H1 (cell line): ENCODE data around the gene ADARB2. TPM values are rescaled to one million over a fixed set of nuclear protein-coding genes. Genes with fewer than 3 reads are reported as not detected.

Source experiments
- CTCF ChIA-PET: fragments of 300-600 bp; sonication (Branson Sonifier 250); formaldehyde crosslinking; loops from one replicate; lab custom pipeline; 2021; ENCODE audit not compliant: partially characterized antibody; lab: Charles Lee
- POLR2A ChIA-PET: fragments of 300-600 bp; sonication (Branson Sonifier 250); formaldehyde crosslinking; loops from one replicate; lab custom pipeline; 2021; ENCODE audit warnings: inconsistent platforms; ENCODE audit not compliant: partially characterized antibody; lab: Charles Lee
- DNase-seq, 2 experiments: peaks; one replicate each; pipeline versions ENCODE4 v3.0.0 to v3.0.0-alpha.2; 2010 to 2022; ENCODE audit warnings: low spot score in 2 of 2, low read depth in 1 of 2, mixed read lengths in 1 of 2
- FAIRE-seq: peaks from 2 replicates; lab custom pipeline; 2011; peaks lifted over from hg19 to GRCh38; lab: Jason Lieb, UNC
- H2AFZ ChIP-seq: 2 replicates; pipeline ENCODE4 v1.8.1; 2012; ENCODE audit warnings: low read length, inconsistent platforms
- H2AK5ac ChIP-seq: 2 replicates; pipeline ENCODE4 v1.6.1; 2013; ENCODE audit warnings: low read depth, low read length
- H2BK120ac ChIP-seq: replicated peaks from 2 replicates; pipeline ENCODE3; 2013; ENCODE audit warnings: low read depth, low read length, inconsistent platforms
- H2BK12ac ChIP-seq: 2 replicates; pipeline ENCODE4 v1.6.1; 2013; ENCODE audit warnings: low read depth, low read length
- H2BK15ac ChIP-seq: 2 replicates; pipeline ENCODE4 v1.6.1; 2013; ENCODE audit warnings: low read length
- H2BK20ac ChIP-seq: 2 replicates; pipeline ENCODE4 v1.6.1; 2013; ENCODE audit warnings: low read length
- H2BK5ac ChIP-seq: 2 replicates; pipeline ENCODE4 v1.6.1; 2013; ENCODE audit warnings: low read depth, low read length
- H3K14ac ChIP-seq: 2 replicates; pipeline ENCODE4 v1.6.1; 2013; ENCODE audit warnings: inconsistent platforms; ENCODE audit not compliant: insufficient read length
- H3K18ac ChIP-seq: 2 replicates; pipeline ENCODE4 v1.6.1; 2013; ENCODE audit warnings: low read length; ENCODE audit errors: extremely low read depth
- H3K23ac ChIP-seq: 2 replicates; pipeline ENCODE4 v1.6.1; 2013; ENCODE audit warnings: inconsistent platforms; ENCODE audit not compliant: insufficient read length
- H3K23me2 ChIP-seq: 2 replicates; pipeline ENCODE4 v1.6.1; 2013; ENCODE audit warnings: low read depth, low read length
- H3K27ac ChIP-seq: 2 replicates; pipeline ENCODE4 v1.6.1; 2011; ENCODE audit warnings: low read depth, low read length, inconsistent platforms
- H3K27me3 ChIP-seq, 4 experiments: replicated peaks in 1 of 4; 1 replicate in 1 of 4; 2 replicates in 3 of 4; pipeline versions ENCODE4 v1.6.1 to v1.8.1; 2011 to 2013; ENCODE audit warnings: low read length in 3 of 4, mild to moderate bottlenecking in 3 of 4, inconsistent platforms in 2 of 4, mixed read lengths in 2 of 4, moderate library complexity in 1 of 4; ENCODE audit not compliant: control insufficient read depth in 3 of 4, insufficient read depth in 3 of 4; ENCODE audit errors: extremely low read depth in 1 of 4
- H3K36me3 ChIP-seq, 4 experiments: 2 replicates each; pipeline versions ENCODE4 v1.6.1 to v1.8.1; 2011 to 2013; ENCODE audit warnings: mild to moderate bottlenecking in 4 of 4, low read length in 3 of 4, moderate library complexity in 2 of 4, control low read depth in 1 of 4, inconsistent platforms in 1 of 4; ENCODE audit not compliant: insufficient read depth in 4 of 4, control insufficient read depth in 2 of 4
- H3K4ac ChIP-seq: replicated peaks from 2 replicates; pipeline ENCODE3; 2013; ENCODE audit warnings: low read length, low read depth, mixed read lengths, inconsistent platforms; ENCODE audit not compliant: insufficient read length
- H3K4me1 ChIP-seq, 4 experiments: replicated peaks in 1 of 4; 1 replicate in 1 of 4; 2 replicates in 3 of 4; pipeline versions ENCODE4 v1.6.1 to v1.8.1; 2011 to 2013; ENCODE audit warnings: low read length in 3 of 4, inconsistent platforms in 2 of 4, mixed read lengths in 1 of 4; ENCODE audit not compliant: insufficient read depth in 4 of 4, control insufficient read depth in 3 of 4
- H3K4me2 ChIP-seq, 2 experiments: 2 replicates each; pipeline versions ENCODE4 v1.6.1 to v1.8.1; 2011 to 2013; ENCODE audit warnings: low read depth in 2 of 2, low read length in 2 of 2, control low read depth in 1 of 2, inconsistent platforms in 1 of 2, mild to moderate bottlenecking in 1 of 2; ENCODE audit not compliant: insufficient read depth in 1 of 2
- H3K4me3 ChIP-seq, 4 experiments: fragments of 200-600, 300-600 bp in 1 of 4; sonication (generic), shearing (Covaris generic), sonication (Bioruptor Twin) in 1 of 4; 2 replicates each; pipeline versions ENCODE4 v1.5.1 to v1.8.1; 2011 to 2016; ENCODE audit warnings: low read length in 4 of 4, low read depth in 3 of 4, control low read depth in 2 of 4, inconsistent platforms in 2 of 4, mild to moderate bottlenecking in 2 of 4, mixed read lengths in 1 of 4, moderate library complexity in 1 of 4; ENCODE audit not compliant: insufficient read depth in 2 of 4; ENCODE audit errors: extremely low read depth in 1 of 4
- H3K56ac ChIP-seq: replicated peaks from 2 replicates; pipeline ENCODE3; 2013; ENCODE audit warnings: low read depth, mild to moderate bottlenecking, mixed read lengths, low read length, inconsistent platforms; ENCODE audit not compliant: insufficient read length
- H3K79me1 ChIP-seq: 2 replicates; pipeline ENCODE4 v1.6.1; 2013; ENCODE audit warnings: low read depth, low read length, control low read depth
- H3K79me2 ChIP-seq, 2 experiments: 2 replicates each; pipeline versions ENCODE4 v1.6.1 to v1.8.1; 2012 to 2013; ENCODE audit warnings: low read length in 2 of 2, mild to moderate bottlenecking in 2 of 2, inconsistent platforms in 1 of 2; ENCODE audit not compliant: insufficient read depth in 2 of 2, control insufficient read depth in 1 of 2
- H3K9ac ChIP-seq, 4 experiments: replicated peaks in 1 of 4; 1 replicate in 1 of 4; 2 replicates in 3 of 4; pipeline versions ENCODE4 v1.6.1 to v1.8.1; 2011 to 2013; ENCODE audit warnings: low read depth in 3 of 4, low read length in 3 of 4, control low read depth in 2 of 4, mild to moderate bottlenecking in 2 of 4, moderate library complexity in 2 of 4, inconsistent platforms in 1 of 4; ENCODE audit errors: extremely low read depth in 1 of 4
- H3K9me3 ChIP-seq, 2 experiments: 2 replicates each; pipeline versions ENCODE4 v1.6.1 to v1.8.1; 2012 to 2013; ENCODE audit warnings: mild to moderate bottlenecking in 2 of 2, moderate library complexity in 2 of 2, control low read depth in 1 of 2, inconsistent platforms in 1 of 2, low read depth in 1 of 2, low read length in 1 of 2, mixed read lengths in 1 of 2; ENCODE audit not compliant: insufficient read depth in 2 of 2
- H4K20me1 ChIP-seq, 2 experiments: replicated peaks in 1 of 2; 2 replicates each; pipeline versions ENCODE3 to v1.8.1; 2011 to 2013; ENCODE audit warnings: inconsistent platforms in 2 of 2, low read length in 2 of 2, mild to moderate bottlenecking in 1 of 2; ENCODE audit not compliant: insufficient read depth in 2 of 2, control insufficient read depth in 1 of 2
- H4K5ac ChIP-seq: 2 replicates; pipeline ENCODE4 v1.6.1; 2013; ENCODE audit warnings: low read length, low read depth, mixed read lengths, inconsistent platforms; ENCODE audit not compliant: insufficient read length
- H4K8ac ChIP-seq: 2 replicates; pipeline ENCODE4 v1.8.0; 2013; ENCODE audit warnings: mild to moderate bottlenecking, moderate library complexity, low read length, inconsistent platforms; ENCODE audit not compliant: insufficient read depth; ENCODE audit errors: extremely low read depth
- H4K91ac ChIP-seq: replicated peaks from 2 replicates; pipeline ENCODE3; 2013; ENCODE audit warnings: low read length, mixed read lengths, inconsistent platforms; ENCODE audit not compliant: insufficient read length
- ASH2L ChIP-seq: fragments of 200-600, 300-600 bp; sonication (generic); IDR thresholded peaks from one replicate; pipeline ENCODE4 v1.7.1; 2017; ENCODE audit warnings: low read length
- BCL11A ChIP-seq, 2 experiments: IDR thresholded peaks; one replicate each; pipeline ENCODE4 v1.6.1; 2011; ENCODE audit warnings: low read depth in 2 of 2, low read length in 2 of 2, mild to moderate bottlenecking in 2 of 2
- RAD21 ChIP-seq, 2 experiments: IDR thresholded peaks in 1 of 2; conservative IDR thresholded peaks in 1 of 2; 2 replicates each; pipeline ENCODE4 v1.6.1; 2011; ENCODE audit warnings: low read depth in 2 of 2, low read length in 2 of 2, improper control_type of control experiment in 1 of 2, inconsistent platforms in 1 of 2, mild to moderate bottlenecking in 1 of 2, moderate library complexity in 1 of 2
- RBBP5 ChIP-seq: IDR thresholded peaks from 2 replicates; pipeline ENCODE4 v1.7.1; 2012; ENCODE audit warnings: low read depth, mild to moderate bottlenecking, inconsistent platforms, low read length, moderate library complexity, borderline replicate concordance
- SP4 ChIP-seq: IDR thresholded peaks from 2 replicates; pipeline ENCODE4 v1.6.1; 2012; ENCODE audit warnings: low read length, inconsistent platforms
- TEAD4 ChIP-seq: IDR thresholded peaks from 2 replicates; pipeline ENCODE4 v1.6.1; 2012; ENCODE audit warnings: low read depth, low read length, inconsistent platforms, mixed read lengths
- ZNF274 ChIP-seq: IDR thresholded peaks from 2 replicates; pipeline ENCODE4 v1.7.0; 2012; ENCODE audit warnings: low read length, borderline replicate concordance; ENCODE audit errors: extremely low read depth
- WGBS, 2 experiments: shearing (Covaris generic) in 1 of 2; methylation state at CpG; one replicate each; pipeline versions ENCODE4 v1.1.6 to v1.1.7; 2013 to 2015; ENCODE audit warnings: low lambda C conversion rate in 2 of 2, mixed read lengths in 2 of 2, inconsistent platforms in 1 of 2, low coverage in 1 of 2, missing lambda C conversion rate in 1 of 2; ENCODE audit not compliant: insufficient replicate concordance in 2 of 2, insufficient coverage in 1 of 2, insufficient read length in 1 of 2; ENCODE audit errors: extremely low coverage in 1 of 2, missing lambda C conversion rate in 1 of 2; 5-methylcytosine and 5-hydroxymethylcytosine counted together
- polyA plus RNA-seq, 7 experiments: library from polyadenylated mRNA; depleted of rRNA in 3 of 7; stranded (reverse) in 5 of 7; unstranded in 2 of 7; fragments of >200 nt in 5 of 7; fragments of 200-250 nt in 2 of 7; gene quantifications; 1 replicate in 5 of 7; 2 replicates in 1 of 7; 4 replicates in 1 of 7; pipeline versions ENCODE4 v1.2.1 to v1.2.3, GENCODE V29; 2011 to 2013; ENCODE audit warnings: missing spikeins in 2 of 7, mixed read lengths in 2 of 7
- total RNA-seq: library from RNA; stranded (reverse); fragmentation: NEBNext Ultra II Directional; extraction: Animal tissue kit (Norgen Biotek cat#: 25700); gene quantifications from 2 replicates; pipeline ENCODE4 v1.2.1, GENCODE V29; 2021
- TF ChIP-seq, protein P1 (sequence below): IDR thresholded peaks from 2 replicates; pipeline ENCODE4 v1.6.1; 2012; ENCODE audit warnings: inconsistent platforms

The ADARB2 gene
- total and polyA plus RNA-seq, 2 of the 8 experiments (the other 6 are each of a cell fraction or from before 2014, with no cell fraction given): 2.2 to 2.8 TPM

GRCh38 chr10:1738950-1739349 lies 1.6 kb upstream of the ADARB2 start:
- DNase-seq (no peak), FAIRE-seq (no peak)
- no peak overlapping the region for H3K23ac ChIP-seq
- no peaks in the 10 kb centered on the region for H3K79me2 ChIP-seq
- peaks cover 0 to 28% (median 20%) of the 10 kb centered on the region in 4 experiments; a peak in 6 of 7 replicates for H3K27me3 ChIP-seq
- ChIA-PET POLR2A (no interaction called here), CTCF (interaction anchor here (0.5 to 1.7 kb wide), 5 partner anchors 14 to 344 kb away, joined by 3 to 7 read pairs (median 3); no protein-coding TSS in a partner anchor)
- H3K4ac ChIP-seq: no peak overlapping the region
- H3K4me1 ChIP-seq: peaks cover 0 to 11% (median 4%) of the 10 kb centered on the region in 4 experiments; a peak in 5 of 7 replicates
- H3K27ac ChIP-seq: no peak overlapping the region
- H2BK20ac ChIP-seq: no peak overlapping the region
- H2AK5ac ChIP-seq: no peak overlapping the region
- H3K9me3 ChIP-seq: no peaks in the 10 kb centered on the region
- peak overlapping the region; percentile 37; the same call in 1 of the 2 replicates for H2BK15ac ChIP-seq
- no peak overlapping the region for H3K4me3 ChIP-seq
- H2BK12ac ChIP-seq: no peak overlapping the region
- H3K23me2 ChIP-seq: peaks cover 11% of the 10 kb centered on the region; the same call in 1 of the 2 replicates
- H4K8ac ChIP-seq: no peak overlapping the region
- H4K20me1 ChIP-seq: peaks cover 0 to 1% of the 10 kb centered on the region in 2 experiments
- no peaks in the 10 kb centered on the region for H3K79me1 ChIP-seq
- H2BK120ac ChIP-seq: no peak overlapping the region
- TF ChIP-seq, protein P1, sequence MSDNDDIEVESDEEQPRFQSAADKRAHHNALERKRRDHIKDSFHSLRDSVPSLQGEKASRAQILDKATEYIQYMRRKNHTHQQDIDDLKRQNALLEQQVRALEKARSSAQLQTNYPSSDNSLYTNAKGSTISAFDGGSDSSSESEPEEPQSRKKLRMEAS: no peak
- TF ChIP-seq BCL11A (IDR thresholded peaks at IDR 0.05; ENCODE audit: low read depth in 2 of 2, low read length in 2 of 2): no peak
- TF ChIP-seq ZNF274: no peak
- no peak for TF ChIP-seq SP4
- no peak for TF ChIP-seq RBBP5
- no peak for TF ChIP-seq TEAD4
- TF ChIP-seq RAD21 (IDR thresholded peaks at IDR 0.05 in 1 of 2, conservative IDR thresholded peaks at IDR 0.05 in 1 of 2; ENCODE audit: low read depth in 2 of 2, low read length in 2 of 2): no peak
- TF ChIP-seq ASH2L: no peak
- no peak overlapping the region for H3K14ac ChIP-seq
- H2BK5ac ChIP-seq: no peak overlapping the region
- no peaks in the 10 kb centered on the region for H3K36me3 ChIP-seq
- H2AFZ ChIP-seq: no peak overlapping the region
- no peak overlapping the region for H3K18ac ChIP-seq
- H4K5ac ChIP-seq: no peak overlapping the region
- H4K91ac ChIP-seq: no peak overlapping the region
- H3K9ac ChIP-seq: no peak overlapping the region
- H3K4me2 ChIP-seq: no peak overlapping the region
- H3K56ac ChIP-seq: no peak overlapping the region
- WGBS, 2 experiments: 83% methylated on average over 5 of the region's 5 CpGs; no CpG with 5 or more reads in 1 of the 2 experiments
